ENCODE data around the gene TMEM11. TPM values are rescaled to one million over a fixed set of nuclear protein-coding genes. Genes with fewer than 3 reads are reported as not detected.
"Not testable (repeated sequence)": the region's sequence is repeated elsewhere in the genome, so short reads cannot be mapped to it uniquely, and the experiment has no call there.

The TMEM11 gene
- total and polyA plus RNA-seq, 2 donors from 2014 or later: 17.4 to 34.2 TPM

DNA sequence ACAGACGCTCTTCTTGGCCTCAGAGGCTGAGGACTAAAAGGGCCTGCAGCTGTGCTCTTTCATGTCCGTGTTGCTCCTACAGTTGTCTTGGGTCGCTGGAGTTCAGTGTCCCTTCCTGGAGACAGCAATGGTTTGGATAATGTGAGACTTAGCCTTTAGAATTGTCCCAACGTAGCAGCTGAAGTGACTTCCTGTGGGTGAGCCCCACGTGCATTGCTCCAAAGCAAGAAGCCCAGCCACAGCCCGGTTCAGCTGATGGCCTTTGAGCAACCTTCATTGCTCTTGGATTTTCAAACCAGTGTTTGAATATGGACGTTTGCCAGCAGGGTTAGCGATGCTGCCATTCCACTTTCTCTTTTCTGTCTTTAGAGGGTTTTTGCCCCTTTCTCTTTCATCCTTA lies 19.7 kb downstream of the TMEM11 start:
- H3K4me3 ChIP-seq (ENCODE audit: low read length in 3 of 3): no peak overlapping the region
- FAIRE-seq: no peak
- H3K36me3 ChIP-seq (ENCODE audit: control insufficient read depth in 2 of 3, insufficient read depth in 3 of 3, low read length in 3 of 3): peaks cover 2 to 5% (median 3%) of the 10 kb centered on the region in 3 donors
- H3K27ac ChIP-seq (ENCODE audit: low read depth in 2 of 2, low read length in 2 of 2): no peak overlapping the region
- intact Hi-C loops (cut with DNase I): no loop called here
- H3K9me3 ChIP-seq (ENCODE audit: control insufficient read depth in 2 of 3, insufficient read depth in 1 of 3, low read length in 3 of 3): no peaks in the 10 kb centered on the region
- peak in 1 of 5 donors; percentile 13 for DNase-seq
- no peak overlapping the region for H3K9ac ChIP-seq (ENCODE audit: low read length in 3 of 3)
- H3K4me1 ChIP-seq (ENCODE audit: control insufficient read depth in 2 of 3, insufficient read depth in 2 of 3, low read depth in 1 of 3, low read length in 3 of 3): no peaks in the 10 kb centered on the region
- TF ChIP-seq, protein P1, sequence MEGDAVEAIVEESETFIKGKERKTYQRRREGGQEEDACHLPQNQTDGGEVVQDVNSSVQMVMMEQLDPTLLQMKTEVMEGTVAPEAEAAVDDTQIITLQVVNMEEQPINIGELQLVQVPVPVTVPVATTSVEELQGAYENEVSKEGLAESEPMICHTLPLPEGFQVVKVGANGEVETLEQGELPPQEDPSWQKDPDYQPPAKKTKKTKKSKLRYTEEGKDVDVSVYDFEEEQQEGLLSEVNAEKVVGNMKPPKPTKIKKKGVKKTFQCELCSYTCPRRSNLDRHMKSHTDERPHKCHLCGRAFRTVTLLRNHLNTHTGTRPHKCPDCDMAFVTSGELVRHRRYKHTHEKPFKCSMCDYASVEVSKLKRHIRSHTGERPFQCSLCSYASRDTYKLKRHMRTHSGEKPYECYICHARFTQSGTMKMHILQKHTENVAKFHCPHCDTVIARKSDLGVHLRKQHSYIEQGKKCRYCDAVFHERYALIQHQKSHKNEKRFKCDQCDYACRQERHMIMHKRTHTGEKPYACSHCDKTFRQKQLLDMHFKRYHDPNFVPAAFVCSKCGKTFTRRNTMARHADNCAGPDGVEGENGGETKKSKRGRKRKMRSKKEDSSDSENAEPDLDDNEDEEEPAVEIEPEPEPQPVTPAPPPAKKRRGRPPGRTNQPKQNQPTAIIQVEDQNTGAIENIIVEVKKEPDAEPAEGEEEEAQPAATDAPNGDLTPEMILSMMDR (IDR thresholded peaks at IDR 0.05; ENCODE audit: borderline replicate concordance, extremely low read depth, insufficient read depth): no peak
- no peaks in the 10 kb centered on the region for H3K27me3 ChIP-seq (ENCODE audit: control insufficient read depth, insufficient read depth, low read length)

GRCh38 chr17:21193031-21193430 lies 20.9 kb downstream of the TMEM11 start:
- Histone ChIP-seq H3K9ac (ENCODE audit: low read length in 3 of 3) (no peak overlapping the region), H3K4me1 (ENCODE audit: control insufficient read depth in 2 of 3, insufficient read depth in 2 of 3, low read depth in 1 of 3, low read length in 3 of 3) (no peaks in the 10 kb centered on the region), H3K27me3 (ENCODE audit: control insufficient read depth, insufficient read depth, low read length) (no peaks in the 10 kb centered on the region), H3K27ac (ENCODE audit: low read depth in 2 of 2, low read length in 2 of 2) (no peak overlapping the region), H3K9me3 (ENCODE audit: control insufficient read depth in 2 of 3, insufficient read depth in 1 of 3, low read length in 3 of 3) (no peaks in the 10 kb centered on the region), H3K36me3 (ENCODE audit: control insufficient read depth in 2 of 3, insufficient read depth in 3 of 3, low read length in 3 of 3) (peaks cover 2 to 12% (median 3%) of the 10 kb centered on the region in 3 donors), H3K4me3 (ENCODE audit: low read length in 3 of 3) (no peak overlapping the region)
- TF ChIP-seq, protein P1 (IDR thresholded peaks at IDR 0.05; ENCODE audit: borderline replicate concordance, extremely low read depth, insufficient read depth): no peak
- DNase-seq: no peak
- no peak for FAIRE-seq
- intact Hi-C loops (cut with DNase I): no loop called here

DNA sequence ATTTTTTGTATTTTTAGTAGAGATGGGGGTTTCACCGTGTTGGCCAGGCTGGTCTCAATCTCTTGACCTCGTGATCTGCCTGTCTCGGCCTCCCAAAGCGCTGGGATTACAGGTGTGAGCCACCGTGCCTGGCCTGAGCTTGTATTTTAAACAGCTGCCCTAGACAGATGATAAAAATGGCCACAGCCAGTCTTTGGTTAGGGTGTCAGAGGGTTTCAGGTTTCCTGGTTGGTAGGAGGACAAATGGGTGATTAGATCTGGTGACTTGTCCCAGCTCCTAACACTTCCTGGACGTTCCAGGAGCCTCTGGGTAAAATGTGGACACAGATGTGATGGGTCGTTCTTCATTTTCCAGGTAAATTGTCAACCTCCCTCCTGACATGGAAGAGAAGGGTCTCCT lies 21.5 kb downstream of the TMEM11 start:
- H3K4me1 ChIP-seq (ENCODE audit: control insufficient read depth in 2 of 3, insufficient read depth in 2 of 3, low read depth in 1 of 3, low read length in 3 of 3); H3K9me3 ChIP-seq (ENCODE audit: control insufficient read depth in 2 of 3, insufficient read depth in 1 of 3, low read length in 3 of 3); H3K27me3 ChIP-seq (ENCODE audit: control insufficient read depth, insufficient read depth, low read length); H3K4me3 ChIP-seq (ENCODE audit: low read length in 3 of 3); intact Hi-C loops (cut with DNase I); H3K9ac ChIP-seq (ENCODE audit: low read length in 3 of 3); DNase-seq; FAIRE-seq; H3K27ac ChIP-seq (ENCODE audit: low read depth in 2 of 2, low read length in 2 of 2): not testable (repeated sequence)
- H3K36me3 ChIP-seq (ENCODE audit: control insufficient read depth in 2 of 3, insufficient read depth in 3 of 3, low read length in 3 of 3): peaks cover 2 to 11% (median 3%) of the 10 kb centered on the region in 3 donors

DNA sequence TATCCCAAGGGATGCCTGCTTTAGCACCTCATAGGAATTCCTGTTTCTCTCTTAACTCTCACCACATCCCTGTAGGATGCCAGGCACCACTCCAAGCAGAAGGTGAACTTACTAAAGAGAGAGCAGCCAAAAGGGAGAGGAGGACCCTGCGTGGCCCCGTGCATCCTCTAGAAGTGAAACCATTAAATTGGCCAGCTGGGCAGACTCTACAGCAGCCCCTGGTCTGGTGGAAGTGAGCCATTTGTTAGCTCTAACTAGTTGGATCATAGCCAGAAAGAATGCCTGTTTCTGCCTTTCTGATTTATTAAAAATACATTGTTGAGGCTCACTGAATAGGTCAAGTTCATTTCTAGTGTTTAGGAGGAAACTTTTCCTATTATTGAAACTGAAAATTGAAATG lies 22.3 kb downstream of the TMEM11 start:
- H3K27ac ChIP-seq (ENCODE audit: low read depth in 2 of 2, low read length in 2 of 2): peak overlapping the region in 1 of 2 donors; percentile 32
- H3K36me3 ChIP-seq (ENCODE audit: control insufficient read depth in 2 of 3, insufficient read depth in 3 of 3, low read length in 3 of 3): peaks cover 2 to 11% (median 3%) of the 10 kb centered on the region in 3 donors
- TF ChIP-seq, protein P1 (IDR thresholded peaks at IDR 0.05; ENCODE audit: borderline replicate concordance, extremely low read depth, insufficient read depth): no peak
- FAIRE-seq: no peak
- no peak overlapping the region for H3K9ac ChIP-seq (ENCODE audit: low read length in 3 of 3)
- H3K27me3 ChIP-seq (ENCODE audit: control insufficient read depth, insufficient read depth, low read length): no peaks in the 10 kb centered on the region
- intact Hi-C loops (cut with DNase I): no loop called here
- H3K4me1 ChIP-seq (ENCODE audit: control insufficient read depth in 2 of 3, insufficient read depth in 2 of 3, low read depth in 1 of 3, low read length in 3 of 3): no peaks in the 10 kb centered on the region
- no peaks in the 10 kb centered on the region for H3K9me3 ChIP-seq (ENCODE audit: control insufficient read depth in 2 of 3, insufficient read depth in 1 of 3, low read length in 3 of 3)
- DNase-seq: no peak
- H3K4me3 ChIP-seq (ENCODE audit: low read length in 3 of 3): no peak overlapping the region
